ENCODE measurements around the gene IL27RA. TPM values are rescaled to one million over a fixed set of nuclear protein-coding genes. Genes with fewer than 3 reads are reported as not detected.

IL27RA gene
- total RNA-seq, 1 experiment from 2014 or later = 13.6 TPM

DNA sequence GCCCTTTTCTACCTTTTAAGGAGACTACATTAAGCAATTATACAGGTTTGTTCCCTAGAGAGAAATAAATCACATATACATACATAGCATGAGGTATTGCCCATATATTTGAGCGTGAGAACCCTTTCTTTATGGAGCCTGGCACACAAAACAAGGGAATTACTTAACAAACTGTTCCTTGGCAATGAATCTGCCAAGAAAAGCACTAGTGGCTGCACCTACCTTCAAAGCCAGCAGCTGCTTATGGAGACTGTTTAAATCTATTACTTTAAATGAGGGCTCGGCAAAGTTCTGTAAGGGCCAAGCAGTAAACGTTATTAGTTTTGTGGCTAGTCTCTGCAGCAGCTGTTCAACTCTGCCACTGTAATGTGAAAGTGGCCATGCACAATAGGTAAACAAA is 32.5 kb upstream of the IL27RA start:
- no peak overlapping the region for H3K18ac ChIP-seq (ENCODE audit: insufficient read length, low read depth, low read length)
- H4K20me1 ChIP-seq (ENCODE audit: control insufficient read depth, insufficient read depth, insufficient read length) = no peaks in the 10 kb centered on the region
- no peak overlapping the region for H2BK120ac ChIP-seq (ENCODE audit: low read depth, low read length, poor library complexity, severe bottlenecking)
- H3K9me3 ChIP-seq (ENCODE audit: control insufficient read depth, low read depth, low read length) = no peaks in the 10 kb centered on the region
- Mint-ChIP-seq H3K9me3 (peaks cover 5 to 6% of the 10 kb centered on the region in 2 experiments; a peak in 2 of 5 replicates), H3K4me1 (no peaks in the 10 kb centered on the region), H3K27ac (no peak overlapping the region), H3K4me3 (no peak overlapping the region), H3K27me3 (ENCODE audit: low read depth) (no peaks in the 10 kb centered on the region), H3K36me3 (ENCODE audit: insufficient read depth in 1 of 3, low read depth in 3 of 3) (peaks cover 6 to 29% (median 12%) of the 10 kb centered on the region in 3 experiments; a peak in 5 of 7 replicates)
- H2BK20ac ChIP-seq (ENCODE audit: low read depth, low read length, poor library complexity, severe bottlenecking) = no peak overlapping the region
- H4K5ac ChIP-seq (ENCODE audit: insufficient read length, low read depth, low read length) = no peak overlapping the region
- no peak for DNase-seq
- no peak for TF ChIP-seq CTCF (conservative IDR thresholded peaks at IDR 0.05)
- H2BK5ac ChIP-seq (ENCODE audit: insufficient read length, low read length) = no peak overlapping the region
- H3K23ac ChIP-seq (ENCODE audit: insufficient read length, low read depth, low read length) = no peak overlapping the region
- H3K79me1 ChIP-seq (ENCODE audit: insufficient read depth, low read depth, low read length, poor library complexity, severe bottlenecking) = no peaks in the 10 kb centered on the region
- no peak overlapping the region for H4K8ac ChIP-seq (replicated peaks; ENCODE audit: insufficient read length, low read depth, low read length)
- H2BK12ac ChIP-seq (ENCODE audit: insufficient read length, low read depth, low read length) = no peak overlapping the region
- H3K4ac ChIP-seq (ENCODE audit: low read depth, low read length) = no peak overlapping the region
- H3K23me2 ChIP-seq (ENCODE audit: insufficient read length, low read depth, low read length, poor library complexity, severe bottlenecking) = no peaks in the 10 kb centered on the region
- WGBS (ENCODE audit: extremely low coverage, insufficient read length, low lambda C conversion rate) = no CpG with 5 or more reads among the region's 3 CpGs
- no peak overlapping the region for H3K4me2 ChIP-seq (ENCODE audit: insufficient read depth, insufficient read length, low read length)
- H3K56ac ChIP-seq (ENCODE audit: insufficient read length, low read depth, low read length) = no peak overlapping the region
- no peaks in the 10 kb centered on the region for H3K4me1 ChIP-seq (ENCODE audit: insufficient read depth, low read length)
- no peak overlapping the region for H2BK15ac ChIP-seq (ENCODE audit: low read depth, low read length)
- H3K27me3 ChIP-seq (ENCODE audit: insufficient read depth, low read length) = no peaks in the 10 kb centered on the region
- H2AK5ac ChIP-seq (ENCODE audit: insufficient read length, low read length) = no peak overlapping the region
- no peak overlapping the region for H3T11ph ChIP-seq (ENCODE audit: low read length)
- H2AFZ ChIP-seq (ENCODE audit: low read length) = no peak overlapping the region
- no peak overlapping the region for H3K14ac ChIP-seq (ENCODE audit: insufficient read depth, low read length)
- no peaks in the 10 kb centered on the region for H3K79me2 ChIP-seq (ENCODE audit: insufficient read depth, low read length)
- no peak overlapping the region for H3K27ac ChIP-seq (ENCODE audit: insufficient read length, low read depth, low read length)
- H3K9ac ChIP-seq (ENCODE audit: extremely low read depth, insufficient read length, low read length) = no peak overlapping the region
- no peak overlapping the region for H4K91ac ChIP-seq (ENCODE audit: insufficient read length, low read depth, low read length)
